MCF 10A (cell line): Measurements from ENCODE around the gene IER3. TPM values are rescaled to one million over a fixed set of nuclear protein-coding genes. Genes with fewer than 3 reads are reported as not detected.

Source experiments
- BruUV-seq: library from RNA; stranded (reverse); fragments of 400-500 nt; replicated peaks from 2 replicates; lab custom pipeline; 2021; lab: Mats Ljungman, UMichigan
- CTCF ChIA-PET: fragments of 300-600 bp; sonication (Branson Sonifier 250); formaldehyde crosslinking; extraction: SDS; loops from one replicate; lab custom pipeline; 2021; ENCODE audit warnings: antibody characterized with exemption, inconsistent platforms; lab: Yijun Ruan, JAX
- POLR2A ChIA-PET: fragments of 300-600, 350-650 bp; sonication (Branson Sonifier 250); formaldehyde crosslinking; extraction: SDS; loops from one replicate; lab custom pipeline; 2020; ENCODE audit warnings: antibody characterized with exemption, inconsistent platforms; lab: Yijun Ruan, JAX
- DNase-seq: peaks from one replicate; pipeline ENCODE4 v3.0.0-alpha.2; 2018; ENCODE audit not compliant: unreplicated experiment
- H3K27ac Mint-ChIP-seq: one replicate; pipeline ENCODE4 v1.8.0; 2022; ENCODE audit warnings: mild to moderate bottlenecking, low read depth, mixed read lengths; ENCODE audit not compliant: unreplicated experiment
- H3K27me3 Mint-ChIP-seq: one replicate; pipeline ENCODE4 v1.8.0; 2022; ENCODE audit warnings: mixed read lengths; ENCODE audit not compliant: insufficient read depth, unreplicated experiment
- H3K36me3 Mint-ChIP-seq: one replicate; pipeline ENCODE4 v1.8.0; 2022; ENCODE audit warnings: mild to moderate bottlenecking, moderate library complexity, mixed read lengths; ENCODE audit not compliant: insufficient read depth, unreplicated experiment
- H3K4me1 Mint-ChIP-seq: one replicate; pipeline ENCODE4 v1.8.0; 2022; ENCODE audit warnings: mixed read lengths; ENCODE audit not compliant: insufficient read depth, unreplicated experiment
- H3K4me3 Mint-ChIP-seq: one replicate; pipeline ENCODE4 v1.8.0; 2022; ENCODE audit warnings: mild to moderate bottlenecking, moderate library complexity, mixed read lengths; ENCODE audit not compliant: unreplicated experiment
- H3K9me3 Mint-ChIP-seq: one replicate; pipeline ENCODE4 v1.8.0; 2022; ENCODE audit warnings: mixed read lengths; ENCODE audit not compliant: unreplicated experiment
- intact Hi-C: fragments of 100-400 bp; cut with micrococcal nuclease; formaldehyde crosslinking; loops from 2 replicates; pipeline ENCODE4 v1.14.1; 2022
- total RNA-seq: library from RNA; stranded (reverse); gene quantifications from 2 replicates; pipeline ENCODE4 v1.2.3, GENCODE V29; 2022
- TF ChIP-seq, protein P1 (sequence below): fragments of 200-600 bp; IDR thresholded peaks from one replicate; pipeline ENCODE4 v1.8.0; 2022; ENCODE audit warnings: antibody characterized with exemption, mild to moderate bottlenecking; ENCODE audit not compliant: unreplicated experiment

Gene IER3
- total RNA-seq, 1 experiment from 2014 or later: 192 TPM

DNA sequence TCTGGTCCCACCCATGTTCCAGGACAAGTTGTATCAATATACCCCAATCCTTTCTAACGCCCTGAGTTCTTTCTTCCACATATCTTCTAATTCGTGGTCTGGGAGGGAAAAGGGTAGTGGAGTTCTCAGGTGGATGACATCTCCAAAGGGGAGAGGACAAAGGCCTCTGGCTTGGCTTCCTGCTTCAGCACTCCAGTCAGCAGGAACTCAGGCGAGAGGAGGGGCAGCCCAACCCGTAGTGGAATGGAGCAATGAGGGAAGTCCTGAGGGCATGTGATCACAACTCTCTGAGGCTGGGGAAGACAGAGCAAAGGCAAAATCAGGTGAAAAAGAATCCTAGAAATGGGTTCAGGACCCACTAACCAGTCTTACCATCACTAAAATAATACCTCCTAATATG, 44.0 kb downstream of the IER3 start:
- intact Hi-C loops: no loop called here
- Mint-ChIP-seq H3K36me3 (peaks cover 22% of the 10 kb centered on the region), H3K27ac (no peak overlapping the region), H3K4me3 (no peak overlapping the region), H3K4me1 (peaks cover 6% of the 10 kb centered on the region), H3K27me3 (no peaks in the 10 kb centered on the region), H3K9me3 (no peaks in the 10 kb centered on the region)
- TF ChIP-seq, protein P1, sequence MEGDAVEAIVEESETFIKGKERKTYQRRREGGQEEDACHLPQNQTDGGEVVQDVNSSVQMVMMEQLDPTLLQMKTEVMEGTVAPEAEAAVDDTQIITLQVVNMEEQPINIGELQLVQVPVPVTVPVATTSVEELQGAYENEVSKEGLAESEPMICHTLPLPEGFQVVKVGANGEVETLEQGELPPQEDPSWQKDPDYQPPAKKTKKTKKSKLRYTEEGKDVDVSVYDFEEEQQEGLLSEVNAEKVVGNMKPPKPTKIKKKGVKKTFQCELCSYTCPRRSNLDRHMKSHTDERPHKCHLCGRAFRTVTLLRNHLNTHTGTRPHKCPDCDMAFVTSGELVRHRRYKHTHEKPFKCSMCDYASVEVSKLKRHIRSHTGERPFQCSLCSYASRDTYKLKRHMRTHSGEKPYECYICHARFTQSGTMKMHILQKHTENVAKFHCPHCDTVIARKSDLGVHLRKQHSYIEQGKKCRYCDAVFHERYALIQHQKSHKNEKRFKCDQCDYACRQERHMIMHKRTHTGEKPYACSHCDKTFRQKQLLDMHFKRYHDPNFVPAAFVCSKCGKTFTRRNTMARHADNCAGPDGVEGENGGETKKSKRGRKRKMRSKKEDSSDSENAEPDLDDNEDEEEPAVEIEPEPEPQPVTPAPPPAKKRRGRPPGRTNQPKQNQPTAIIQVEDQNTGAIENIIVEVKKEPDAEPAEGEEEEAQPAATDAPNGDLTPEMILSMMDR: no peak
- CTCF ChIA-PET: interaction anchor here (0.8 to 1.4 kb wide), 2 partner anchors 22 to 217 kb away, joined by 3 read pairs; no protein-coding TSS in a partner anchor
- POLR2A ChIA-PET: interaction anchor here (1.2 to 13.9 kb wide), 4 partner anchors 9 to 31 kb away, joined by 3 to 477 read pairs (median 7); partner anchors contain the start of genes MDC1, NRM and TUBB
- BruUV-seq: no TSS peak
- DNase-seq: no peak

DNA sequence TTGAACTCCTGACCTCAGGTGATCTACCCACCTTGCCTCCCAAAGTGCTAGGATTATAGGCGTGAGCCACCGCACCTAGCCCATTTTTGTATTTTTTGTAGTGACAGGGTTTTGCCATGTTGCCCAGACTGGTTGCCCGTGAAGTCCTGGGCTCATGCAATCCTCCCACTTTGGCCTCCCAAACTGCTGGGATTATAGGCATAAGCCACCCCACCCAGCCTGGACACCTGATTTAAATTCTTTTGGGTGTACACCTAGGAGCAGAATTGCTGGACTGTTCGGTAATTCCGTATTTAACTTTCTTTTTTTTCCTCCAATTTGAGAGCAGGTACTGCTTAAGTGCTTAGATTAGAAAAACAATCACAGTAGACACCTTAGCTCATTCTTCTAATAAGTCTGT, 47.9 kb downstream of the IER3 start:
- H3K36me3 Mint-ChIP-seq: peaks cover 5% of the 10 kb centered on the region
- intact Hi-C loops: no loop called here
- BruUV-seq: no TSS peak
- TF ChIP-seq, protein P1: no peak
- DNase-seq: no peak
- H3K9me3 Mint-ChIP-seq: no peaks in the 10 kb centered on the region
- H3K27me3 Mint-ChIP-seq: no peaks in the 10 kb centered on the region
- H3K4me3 Mint-ChIP-seq: no peak overlapping the region
- ChIA-PET CTCF (interaction anchor here (0.5 to 1.8 kb wide), 4 partner anchors 12 to 297 kb away, joined by 3 to 12 read pairs (median 6); no protein-coding TSS in a partner anchor), POLR2A (interaction anchor here (1.1 to 13.9 kb wide), 4 partner anchors 8 to 25 kb away, joined by 3 to 477 read pairs (median 18); partner anchors contain the start of genes MDC1 and TUBB)
- H3K4me1 Mint-ChIP-seq: peaks cover 12% of the 10 kb centered on the region
- no peak overlapping the region for H3K27ac Mint-ChIP-seq

Other genes starting within 250 kb of the IER3 start
- gene GNL1, start 188.1 kb downstream of the IER3 start, total RNA-seq: 69.1 and 76.8 TPM in 2 replicates
- 20.0 and 26.2 TPM in 2 replicates for gene PRR3, start 187.3 kb downstream of the IER3 start, total RNA-seq
- gene ABCF1, start 173.1 kb downstream of the IER3 start, total RNA-seq: 58.0 and 63.9 TPM in 2 replicates
- 103 and 209 TPM in 2 replicates for gene PPP1R10, start 127.3 kb downstream of the IER3 start, total RNA-seq
- 120 and 127 TPM in 2 replicates for gene MRPS18B, start 126.7 kb downstream of the IER3 start, total RNA-seq
- gene ATAT1, start 117.7 kb downstream of the IER3 start, total RNA-seq: 6.4 and 8.6 TPM in 2 replicates
- gene C6orf136, start 97.4 kb downstream of the IER3 start, total RNA-seq: 10.3 and 15.7 TPM in 2 replicates
- 41.3 and 49.8 TPM in 2 replicates for gene DHX16, start 71.5 kb downstream of the IER3 start, total RNA-seq
- 66.9 and 74.7 TPM in 2 replicates for gene PPP1R18, start 57.9 kb downstream of the IER3 start, total RNA-seq
- gene NRM, start 53.6 kb downstream of the IER3 start, total RNA-seq: 3.8 and 5.3 TPM in 2 replicates
- gene MDC1, start 27.3 kb downstream of the IER3 start, total RNA-seq: 50.6 and 54.5 TPM in 2 replicates
- 200 and 210 TPM in 2 replicates for gene TUBB, start 24.2 kb downstream of the IER3 start, total RNA-seq
- gene FLOT1, start 1.9 kb downstream of the IER3 start, total RNA-seq: 61.8 and 73.7 TPM in 2 replicates
- 59.7 and 66.0 TPM in 2 replicates for gene DDR1, start 140.0 kb upstream of the IER3 start, total RNA-seq
- gene GTF2H4, start 163.7 kb upstream of the IER3 start, total RNA-seq: 30.6 and 33.9 TPM in 2 replicates
- gene VARS2, start 169.7 kb upstream of the IER3 start, total RNA-seq: 38.8 and 52.7 TPM in 2 replicates
- gene SFTA2, start 187.6 kb upstream of the IER3 start, total RNA-seq: not detected in 2 replicates
- gene MUCL3, start 196.4 kb upstream of the IER3 start, total RNA-seq: not detected in 2 replicates
- not detected in 2 replicates for gene MUC21, start 239.2 kb upstream of the IER3 start, total RNA-seq